HepG2 (cell line): ENCODE measurements around the gene PISD. TPM values are rescaled to one million over a fixed set of nuclear protein-coding genes. Genes with fewer than 3 reads are reported as not detected.
A peak's percentile ranks its signal among the peaks of the same experiment; 100 is the strongest.

Source experiments
- ATAC-seq: fragments of 200-7000 bp; cut with Tn5 transposase; 3 replicates; pipeline ENCODE4 v1.9.1; 2020; ENCODE audit warnings: mild to moderate bottlenecking, moderate library complexity
- BruUV-seq: library from RNA; stranded (reverse); fragments of 400-500 nt; replicated peaks from 2 replicates; lab custom pipeline; 2021; lab: Mats Ljungman, UMichigan
- CTCF ChIA-PET: fragments of 300-600 bp; formaldehyde crosslinking; extraction: SDS; loops from one replicate; lab custom pipeline; 2021; ENCODE audit warnings: low total read pairs, inconsistent platforms, low intra/inter-chr PET ratio; lab: Yijun Ruan, JAX
- POLR2A ChIA-PET: fragments of 350-600 bp; sonication (Branson Sonifier 250); formaldehyde crosslinking; loops from one replicate; lab custom pipeline; 2020; ENCODE audit warnings: antibody characterized with exemption, inconsistent platforms; lab: Yijun Ruan, JAX
- DNase-seq: peaks from one replicate; pipeline ENCODE4 v3.0.0-alpha.2; 2015; ENCODE audit warnings: low spot score
- FAIRE-seq: peaks from 3 replicates; lab custom pipeline; 2011; peaks lifted over from hg19 to GRCh38; lab: Jason Lieb, UNC
- H2AFZ ChIP-seq: one replicate; pipeline ENCODE4 v1.6.1; 2011; ENCODE audit warnings: low read length, inconsistent platforms
- H3K27ac ChIP-seq: fragments of 300-600 bp; 3 replicates; pipeline ENCODE4 v1.8.0; 2011; ENCODE audit warnings: mixed run types, mild to moderate bottlenecking, mixed read lengths, low read length, inconsistent platforms; ENCODE audit not compliant: insufficient read depth; ENCODE audit errors: extremely low read length
- H3K27me3 ChIP-seq, 2 experiments: fragments of 200-600 bp in 1 of 2; 2 replicates in 1 of 2; 3 replicates in 1 of 2; pipeline versions ENCODE4 v1.6.0 to v1.8.0; 2011; ENCODE audit warnings: low read length in 2 of 2, mild to moderate bottlenecking in 2 of 2, moderate library complexity in 2 of 2, inconsistent platforms in 1 of 2; ENCODE audit not compliant: insufficient read depth in 2 of 2, control insufficient read depth in 1 of 2
- H3K36me3 ChIP-seq, 2 experiments: fragments of 200-600 bp in 1 of 2; replicated peaks in 1 of 2; 2 replicates in 1 of 2; 3 replicates in 1 of 2; pipeline versions ENCODE4 v1.5.1 to v1.8.0; 2011; ENCODE audit warnings: low read length in 2 of 2, inconsistent platforms in 1 of 2; ENCODE audit not compliant: insufficient read depth in 2 of 2, control insufficient read depth in 1 of 2
- H3K4me1 ChIP-seq: 2 replicates; pipeline ENCODE4 v1.5.1; 2012; ENCODE audit warnings: low read length, inconsistent platforms; ENCODE audit not compliant: insufficient read depth
- H3K4me2 ChIP-seq: 2 replicates; pipeline ENCODE4 v1.6.0; 2011; ENCODE audit warnings: low read depth, low read length, inconsistent platforms
- H3K4me3 ChIP-seq, 3 experiments: fragments of 200-600 bp in 1 of 3; sonication (generic), shearing (Covaris generic) in 1 of 3; replicated peaks in 1 of 3; 2 replicates each; pipeline ENCODE4 v1.5.1; 2011 to 2016; ENCODE audit warnings: low read length in 3 of 3, inconsistent platforms in 2 of 3, low read depth in 2 of 3, mild to moderate bottlenecking in 2 of 3, control low read depth in 1 of 3, mixed read lengths in 1 of 3; ENCODE audit not compliant: insufficient read depth in 1 of 3
- H3K79me2 ChIP-seq: one replicate; pipeline ENCODE4 v1.6.1; 2011; ENCODE audit warnings: low read length, inconsistent platforms; ENCODE audit not compliant: insufficient read depth
- H3K9ac ChIP-seq: 2 replicates; pipeline ENCODE4 v1.6.0; 2011; ENCODE audit warnings: mild to moderate bottlenecking, low read depth, low read length, inconsistent platforms; ENCODE audit not compliant: insufficient read depth
- H3K9me3 ChIP-seq: 2 replicates; pipeline ENCODE4 v1.5.1; 2012; ENCODE audit warnings: mild to moderate bottlenecking, low read length
- H4K20me1 ChIP-seq: 2 replicates; pipeline ENCODE4 v1.6.0; 2011; ENCODE audit warnings: inconsistent platforms, mild to moderate bottlenecking, low read length, moderate library complexity; ENCODE audit not compliant: insufficient read depth
- BCL6 ChIP-seq: IDR thresholded peaks from 2 replicates; pipeline ENCODE4 v1.6.1; 2016; ENCODE audit warnings: missing genetic modification reagents, missing compliant biosample characterization
- BRD4 ChIP-seq: sonication (generic); formaldehyde crosslinking; IDR thresholded peaks from 2 replicates; pipeline ENCODE4 v1.4.0; 2020; ENCODE audit warnings: missing genetic modification reagents
- FOXK2 ChIP-seq: fragments of 450-650 bp; IDR thresholded peaks from 2 replicates; pipeline ENCODE4 v1.6.1; 2016
- KLF16 ChIP-seq, 2 experiments: sonication (generic) in 1 of 2; formaldehyde crosslinking in 1 of 2; IDR thresholded peaks; 2 replicates each; pipeline versions ENCODE4 v1.6.1 to v1.8.0; 2016 to 2023; ENCODE audit warnings: missing genetic modification reagents in 2 of 2, missing compliant biosample characterization in 1 of 2
- MAFK ChIP-seq, 2 experiments: IDR thresholded peaks in 1 of 2; conservative IDR thresholded peaks in 1 of 2; 2 replicates each; pipeline ENCODE4 v1.6.1; 2011; ENCODE audit warnings: improper control_type of control experiment in 2 of 2, low read length in 2 of 2
- MEF2D ChIP-seq: sonication (generic); formaldehyde crosslinking; IDR thresholded peaks from 2 replicates; pipeline ENCODE4 v1.5.1; 2020; ENCODE audit warnings: mild to moderate bottlenecking, missing genetic modification reagents
- ZBTB1 ChIP-seq: sonication (generic); formaldehyde crosslinking; IDR thresholded peaks from 2 replicates; pipeline ENCODE4 v1.4.0; 2020; ENCODE audit warnings: missing genetic modification reagents, borderline replicate concordance
- ZBTB7B ChIP-seq: sonication (generic); formaldehyde crosslinking; IDR thresholded peaks from 2 replicates; pipeline ENCODE4 v1.4.0; 2020; ENCODE audit warnings: missing genetic modification reagents
- ZFP37 ChIP-seq: sonication (generic); formaldehyde crosslinking; IDR thresholded peaks from 2 replicates; pipeline ENCODE4 v1.4.0; 2020; ENCODE audit warnings: missing genetic modification reagents, borderline replicate concordance
- ZNF367 ChIP-seq: sonication (generic); formaldehyde crosslinking; IDR thresholded peaks from 2 replicates; pipeline ENCODE4 v1.4.0; 2020; ENCODE audit warnings: missing genetic modification reagents, borderline replicate concordance
- ZNF747 ChIP-seq: sonication (generic); formaldehyde crosslinking; IDR thresholded peaks from 2 replicates; pipeline ENCODE4 v1.8.1; 2023; ENCODE audit warnings: missing genetic modification reagents, mild to moderate bottlenecking, borderline replicate concordance
- WGBS: methylation state at CpG from one replicate; pipeline ENCODE4 v1.1.6; 2017; ENCODE audit warnings: low lambda C conversion rate; 5-methylcytosine and 5-hydroxymethylcytosine counted together
- in situ Hi-C: cut with HindIII; loops from 2 replicates; pipeline ENCODE4 v1.10.0; 2017; ENCODE audit warnings: low pct_unique_long_range_greater_than_20kb; ENCODE audit not compliant: extremely low pct_ligation_motif_present
- intact Hi-C: fragments of 100-400 bp; cut with micrococcal nuclease; formaldehyde crosslinking; loops from one replicate; pipeline ENCODE4 v1.10.0; 2022; ENCODE audit not compliant: unreplicated experiment
- polyA plus RNA-seq, 8 experiments: library from polyadenylated mRNA; depleted of rRNA in 3 of 8; stranded (reverse) in 7 of 8; unstranded in 1 of 8; fragments of >200 nt; fragmentation: Illumina TruSeq in 4 of 8; extraction: Trizol in 4 of 8; gene quantifications; 2 replicates each; pipeline versions ENCODE4 v1.2.1 to v1.2.3, GENCODE V29; 2011 to 2016; ENCODE audit warnings: low read depth in 4 of 8, missing spikeins in 1 of 8, mixed read lengths in 1 of 8; ENCODE audit not compliant: insufficient read depth in 1 of 8
- total RNA-seq, 5 experiments: library from RNA; depleted of rRNA; stranded (reverse); fragments of >200 nt; fragmentation: Illumina TruSeq; extraction: Trizol; gene quantifications; 2 replicates each; pipeline ENCODE4 v1.2.3, GENCODE V29; 2016; ENCODE audit warnings: low read depth in 1 of 5
- TF ChIP-seq, protein P1 (sequence below): sonication (generic); formaldehyde crosslinking; conservative IDR thresholded peaks from 2 replicates; pipeline ENCODE4 v1.8.1; 2023; ENCODE audit warnings: missing genetic modification reagents
- TF ChIP-seq, protein P2 (sequence below), 2 experiments: fragments of 450-650 bp in 1 of 2; sonication (generic) in 1 of 2; formaldehyde crosslinking in 1 of 2; IDR thresholded peaks; 2 replicates each; pipeline versions ENCODE4 v1.6.1 to v1.8.0; 2016 to 2022; ENCODE audit warnings: antibody characterized with exemption in 1 of 2, mild to moderate bottlenecking in 1 of 2, missing genetic modification reagents in 1 of 2

The PISD gene
- total and polyA plus RNA-seq, 2 of the 13 experiments (the other 11 are each of a cell fraction or from before 2014, with no cell fraction given): 30.1 to 47.7 TPM

DNA sequence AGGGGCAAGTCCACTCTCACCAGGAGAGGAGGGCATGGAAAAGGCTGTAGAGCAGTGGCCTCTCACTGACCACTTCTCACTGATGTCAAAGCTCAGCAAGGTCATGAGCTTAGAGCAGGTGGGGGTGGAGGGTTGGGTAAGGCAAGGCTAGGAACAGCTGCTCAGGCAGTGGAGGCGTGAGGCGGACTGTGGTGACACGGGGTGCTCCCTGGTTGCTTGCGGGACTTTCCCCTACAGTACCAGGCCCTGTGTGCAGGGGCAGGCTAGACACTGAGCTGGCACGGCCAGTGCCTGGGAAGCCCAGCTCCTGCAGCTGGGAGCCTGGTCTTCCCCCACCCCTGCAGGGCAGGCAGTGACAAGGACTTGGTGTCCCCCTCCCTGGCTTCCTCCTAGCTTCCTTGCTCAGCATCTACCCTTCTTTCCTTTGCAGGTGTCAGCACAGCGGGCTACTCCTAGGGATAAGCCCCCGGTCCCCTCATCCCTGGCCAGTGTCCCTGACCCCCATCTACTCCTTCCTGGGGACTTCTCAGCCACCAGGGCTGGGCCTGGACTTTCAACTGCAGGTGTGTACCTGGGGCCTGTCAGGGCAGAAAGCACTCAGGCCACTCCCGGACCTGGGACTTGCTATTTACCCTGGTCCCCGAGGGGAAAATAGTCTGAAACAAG is 45.6 kb downstream of the PISD start:
- no peaks in the 10 kb centered on the region for H3K9me3 ChIP-seq
- ChIA-PET POLR2A (interaction anchor here (1.1 to 1.8 kb wide), 4 partner anchors 14 to 55 kb away, joined by 3 to 10 read pairs (median 4); no protein-coding TSS in a partner anchor), CTCF (no interaction called here)
- intact Hi-C loops: loop anchor here (2.0 kb wide), 1 partner anchor 60 kb away; no protein-coding TSS in a partner anchor
- peaks cover 40% of the 10 kb centered on the region for H3K4me1 ChIP-seq
- in situ Hi-C loops: no loop called here
- FAIRE-seq (peak; percentile 26), ATAC-seq (peak; percentile 56), DNase-seq (peak; percentile 31)
- peak overlapping the region; percentile 33; the same call in 1 of the 2 replicates for H3K4me2 ChIP-seq
- no peak overlapping the region for H2AFZ ChIP-seq
- H3K27me3 ChIP-seq: no peaks in the 10 kb centered on the region
- peaks cover 10% of the 10 kb centered on the region; the same call in 1 of the 2 replicates for H4K20me1 ChIP-seq
- H3K9ac ChIP-seq: no peak overlapping the region
- 53% methylated on average over 2 of the region's 9 CpGs for WGBS
- peak overlapping the region; percentile 33 for H3K27ac ChIP-seq
- no TSS peak for BruUV-seq
- H3K36me3 ChIP-seq: peaks cover 26 to 48% of the 10 kb centered on the region in 2 experiments; a peak in 4 of 5 replicates
- no peak overlapping the region for H3K4me3 ChIP-seq
- no peaks in the 10 kb centered on the region for H3K79me2 ChIP-seq
- TF ChIP-seq BRD4 (no peak), ZFP37 (CRISPR knock-in tag) (no peak), ZNF747 (CRISPR knock-in tag) (no peak), ZBTB1 (CRISPR knock-in tag) (no peak), MEF2D (CRISPR knock-in tag) (no peak), FOXK2 (no peak), BCL6 (CRISPR knock-in tag) (no peak), KLF16 (CRISPR knock-in tag; IDR thresholded peaks at IDR 0.05) (no peak), ZNF367 (CRISPR knock-in tag) (no peak), MAFK (conservative IDR thresholded peaks at IDR 0.05 in 1 of 2, IDR thresholded peaks at IDR 0.05 in 1 of 2; ENCODE audit: low read length in 2 of 2) (no peak), ZBTB7B (0 out of 2 replicates have a peak, but pooled peaks have one; percentile 24)
- TF ChIP-seq, protein P1, sequence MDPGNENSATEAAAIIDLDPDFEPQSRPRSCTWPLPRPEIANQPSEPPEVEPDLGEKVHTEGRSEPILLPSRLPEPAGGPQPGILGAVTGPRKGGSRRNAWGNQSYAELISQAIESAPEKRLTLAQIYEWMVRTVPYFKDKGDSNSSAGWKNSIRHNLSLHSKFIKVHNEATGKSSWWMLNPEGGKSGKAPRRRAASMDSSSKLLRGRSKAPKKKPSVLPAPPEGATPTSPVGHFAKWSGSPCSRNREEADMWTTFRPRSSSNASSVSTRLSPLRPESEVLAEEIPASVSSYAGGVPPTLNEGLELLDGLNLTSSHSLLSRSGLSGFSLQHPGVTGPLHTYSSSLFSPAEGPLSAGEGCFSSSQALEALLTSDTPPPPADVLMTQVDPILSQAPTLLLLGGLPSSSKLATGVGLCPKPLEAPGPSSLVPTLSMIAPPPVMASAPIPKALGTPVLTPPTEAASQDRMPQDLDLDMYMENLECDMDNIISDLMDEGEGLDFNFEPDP (CRISPR knock-in tag): no peak
- TF ChIP-seq, protein P2, sequence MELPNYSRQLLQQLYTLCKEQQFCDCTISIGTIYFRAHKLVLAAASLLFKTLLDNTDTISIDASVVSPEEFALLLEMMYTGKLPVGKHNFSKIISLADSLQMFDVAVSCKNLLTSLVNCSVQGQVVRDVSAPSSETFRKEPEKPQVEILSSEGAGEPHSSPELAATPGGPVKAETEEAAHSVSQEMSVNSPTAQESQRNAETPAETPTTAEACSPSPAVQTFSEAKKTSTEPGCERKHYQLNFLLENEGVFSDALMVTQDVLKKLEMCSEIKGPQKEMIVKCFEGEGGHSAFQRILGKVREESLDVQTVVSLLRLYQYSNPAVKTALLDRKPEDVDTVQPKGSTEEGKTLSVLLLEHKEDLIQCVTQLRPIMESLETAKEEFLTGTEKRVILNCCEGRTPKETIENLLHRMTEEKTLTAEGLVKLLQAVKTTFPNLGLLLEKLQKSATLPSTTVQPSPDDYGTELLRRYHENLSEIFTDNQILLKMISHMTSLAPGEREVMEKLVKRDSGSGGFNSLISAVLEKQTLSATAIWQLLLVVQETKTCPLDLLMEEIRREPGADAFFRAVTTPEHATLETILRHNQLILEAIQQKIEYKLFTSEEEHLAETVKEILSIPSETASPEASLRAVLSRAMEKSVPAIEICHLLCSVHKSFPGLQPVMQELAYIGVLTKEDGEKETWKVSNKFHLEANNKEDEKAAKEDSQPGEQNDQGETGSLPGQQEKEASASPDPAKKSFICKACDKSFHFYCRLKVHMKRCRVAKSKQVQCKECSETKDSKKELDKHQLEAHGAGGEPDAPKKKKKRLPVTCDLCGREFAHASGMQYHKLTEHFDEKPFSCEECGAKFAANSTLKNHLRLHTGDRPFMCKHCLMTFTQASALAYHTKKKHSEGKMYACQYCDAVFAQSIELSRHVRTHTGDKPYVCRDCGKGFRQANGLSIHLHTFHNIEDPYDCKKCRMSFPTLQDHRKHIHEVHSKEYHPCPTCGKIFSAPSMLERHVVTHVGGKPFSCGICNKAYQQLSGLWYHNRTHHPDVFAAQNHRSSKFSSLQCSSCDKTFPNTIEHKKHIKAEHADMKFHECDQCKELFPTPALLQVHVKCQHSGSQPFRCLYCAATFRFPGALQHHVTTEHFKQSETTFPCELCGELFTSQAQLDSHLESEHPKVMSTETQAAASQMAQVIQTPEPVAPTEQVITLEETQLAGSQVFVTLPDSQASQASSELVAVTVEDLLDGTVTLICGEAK (IDR thresholded peaks at IDR 0.05): no peak
- TF ChIP-seq, protein P2 (CRISPR knock-in tag; IDR thresholded peaks at IDR 0.05): no peak
